Right hindlimb (tissue), 1 donor: ENCODE measurements around the gene MARF1.
"Not testable (repeated sequence)": the region's sequence is repeated elsewhere in the genome, so short reads cannot be mapped to it uniquely, and the experiment has no call there.

Experiments
- DNase-seq: peaks from one replicate; pipeline ENCODE4 v3.0.0-alpha.2; 2018

Gene MARF1

DNA sequence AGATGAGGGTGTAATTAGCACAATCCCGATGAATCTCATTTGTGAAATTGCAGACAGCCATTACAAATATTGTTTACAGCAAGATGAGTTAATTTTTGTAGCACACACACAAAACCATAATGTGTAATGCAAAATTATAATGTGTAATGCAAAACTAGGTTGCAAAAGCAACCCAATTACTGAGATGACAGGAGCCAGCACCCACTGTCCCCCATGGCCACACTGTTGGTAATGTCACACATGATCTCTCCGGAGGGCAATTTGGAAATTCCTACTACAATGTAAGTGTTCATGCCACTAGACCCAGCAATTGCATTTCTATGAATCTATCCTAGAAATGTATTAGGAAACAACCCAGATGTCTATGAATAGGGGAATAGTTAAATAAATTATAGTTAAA, 76.9 kb downstream of the MARF1 start:
- DNase-seq = no peak

DNA sequence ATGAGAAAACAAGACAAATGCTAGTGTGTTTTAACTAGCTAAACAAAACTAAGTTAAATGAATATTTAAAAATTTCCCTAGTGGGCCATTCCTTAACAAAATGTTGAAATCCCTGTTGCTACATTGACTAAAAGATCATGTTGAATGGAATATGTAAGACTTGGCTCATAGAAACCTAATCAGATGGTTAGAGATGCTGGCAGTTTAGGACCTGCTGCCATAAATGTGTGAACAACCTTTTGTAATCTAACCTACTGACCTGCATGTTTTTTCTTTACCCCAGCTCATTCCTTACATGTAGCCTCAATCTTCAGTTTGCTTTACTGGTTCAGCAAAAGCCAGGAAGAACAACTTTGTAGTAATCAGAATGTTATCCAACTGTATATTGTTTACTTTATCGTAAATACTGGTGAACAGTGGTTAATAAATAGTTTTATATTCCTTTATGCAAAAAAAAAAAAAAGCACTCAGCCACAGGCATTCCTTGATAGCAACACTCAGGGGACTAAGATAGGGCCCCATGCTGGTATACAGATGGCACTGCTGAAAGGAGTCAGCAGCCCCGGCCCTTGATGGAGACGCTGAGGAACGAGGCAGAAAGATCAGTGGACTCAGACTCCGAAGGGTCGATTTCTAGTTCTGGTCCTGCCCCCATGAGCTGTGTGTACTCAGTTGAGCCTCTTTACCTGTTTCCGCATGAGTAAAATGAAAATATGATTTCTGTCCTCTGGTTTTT, 78.2 kb downstream of the MARF1 start:
- no peak for DNase-seq

DNA sequence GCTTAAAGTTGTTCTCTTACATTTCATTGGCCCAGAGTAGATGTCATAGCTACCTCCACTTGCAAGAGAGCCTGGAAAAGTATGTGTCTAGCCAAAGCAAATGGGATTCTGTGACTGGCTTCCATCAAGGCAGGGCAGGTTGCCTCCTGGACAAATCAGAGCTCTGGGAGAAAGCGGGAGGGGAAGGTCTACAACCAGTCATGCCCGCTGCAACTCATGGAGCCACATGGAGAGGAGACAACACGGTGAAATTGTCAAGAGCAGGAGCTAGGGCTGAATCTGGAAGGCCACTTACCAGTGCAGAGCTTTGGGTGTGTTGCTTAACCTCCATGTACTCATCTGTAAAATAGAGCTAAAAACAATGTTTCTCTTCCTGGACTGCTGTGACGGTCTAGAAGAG, 83.8 kb downstream of the MARF1 start:
- DNase-seq = no peak

- DNase-seq = no peak
Observed at GRCh38 chr16:15557258-15557657, 85.7 kb downstream of the MARF1 start.

DNA sequence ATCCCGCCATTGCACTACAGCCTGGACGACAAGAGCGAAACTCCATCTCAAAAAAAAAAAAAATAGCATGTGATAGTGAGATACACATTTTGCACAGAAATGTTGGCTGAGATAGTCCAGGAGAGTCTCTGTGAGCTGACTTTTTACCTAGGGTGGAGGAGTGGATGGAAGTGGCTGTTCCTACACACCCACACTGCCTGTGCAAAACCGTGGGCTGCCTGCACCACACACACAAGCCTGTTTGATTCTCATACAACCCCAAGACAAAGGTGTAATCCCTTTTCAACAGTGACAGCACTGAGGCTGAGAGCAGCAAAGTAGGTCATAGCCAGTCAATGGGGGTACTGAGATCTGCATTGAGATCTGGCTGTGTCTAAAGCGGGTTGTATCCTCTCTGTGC, 86.8 kb downstream of the MARF1 start:
- DNase-seq = no peak

- DNase-seq = no peak
Observed at GRCh38 chr16:15553313-15554088, 89.5 kb downstream of the MARF1 start.

DNA sequence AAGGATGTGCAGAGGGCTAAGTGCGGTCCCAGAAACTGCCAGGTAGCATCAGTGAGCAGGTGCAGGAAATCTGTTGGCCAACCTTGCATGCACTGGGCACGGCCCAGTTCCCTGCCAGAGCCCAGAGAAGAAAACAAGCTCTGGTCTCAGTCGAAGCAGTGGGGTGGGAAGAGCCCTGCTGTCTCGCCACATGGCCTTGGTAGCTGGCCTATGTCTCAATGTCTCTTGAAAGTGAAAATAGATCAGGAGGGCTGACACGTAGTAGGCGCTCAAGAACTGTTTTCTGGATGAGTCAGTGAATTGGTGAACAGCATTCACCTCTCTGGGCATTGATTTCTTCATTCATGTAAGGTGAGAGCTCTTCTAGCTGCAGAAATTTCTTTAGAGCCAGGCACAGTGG, 90.4 kb downstream of the MARF1 start:
- DNase-seq = no peak

GRCh38 chr16:15548482-15548891, 94.5 kb downstream of the MARF1 start:
- no peak for DNase-seq

- no peak for DNase-seq
Observed at GRCh38 chr16:15547768-15548096, 95.2 kb downstream of the MARF1 start.

GRCh38 chr16:15547072-15547767, 95.7 kb downstream of the MARF1 start:
- not testable (repeated sequence) for DNase-seq

DNA sequence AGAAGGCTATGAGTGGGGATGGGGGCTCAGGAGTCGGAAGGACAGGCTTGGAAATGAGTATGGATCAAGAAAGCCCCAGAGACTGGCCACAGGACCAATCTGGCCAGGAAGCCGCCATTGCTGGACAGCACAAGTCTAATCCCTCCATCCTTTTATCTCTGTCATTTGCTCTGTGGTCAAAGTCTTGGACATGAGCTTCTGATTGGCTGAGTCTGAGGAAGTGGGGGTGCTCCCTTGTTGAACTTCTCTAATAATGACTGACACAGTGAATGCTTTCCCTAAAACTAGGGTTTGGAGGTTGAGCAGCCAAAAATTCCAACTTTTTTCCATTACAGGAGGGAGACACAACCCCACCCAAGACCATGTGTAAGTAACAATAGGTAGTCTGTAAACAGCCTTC, 97.4 kb downstream of the MARF1 start:
- DNase-seq = no peak

GRCh38 chr16:15544405-15544804, 98.5 kb downstream of the MARF1 start:
- no peak for DNase-seq
